Upper lobe of right lung (tissue), 1 donor: ENCODE results near the gene BAG3. TPM values are rescaled to one million over a fixed set of nuclear protein-coding genes. Genes with fewer than 3 reads are reported as not detected.

Experiments used
- ATAC-seq: fragments of 200-7000 bp; cut with Tn5 transposase; one replicate; pipeline ENCODE4 v1.9.1; 2020; ENCODE audit warnings: mild to moderate bottlenecking, moderate library complexity
- DNase-seq: peaks from one replicate; pipeline ENCODE4 v3.0.0-alpha.2; 2020
- H3K27ac ChIP-seq: fragments of 200-600 bp; one replicate; pipeline ENCODE4 v1.8.0; 2022
- H3K27me3 ChIP-seq: fragments of 200-600 bp; one replicate; pipeline ENCODE4 v1.8.0; 2022; ENCODE audit warnings: mild to moderate bottlenecking
- H3K36me3 ChIP-seq: fragments of 200-600 bp; one replicate; pipeline ENCODE4 v1.8.0; 2022
- H3K4me1 ChIP-seq: fragments of 200-600 bp; one replicate; pipeline ENCODE4 v1.8.0; 2022
- H3K4me3 ChIP-seq: fragments of 200-600 bp; one replicate; pipeline ENCODE4 v1.8.0; 2022; ENCODE audit warnings: mild to moderate bottlenecking
- H3K9me3 ChIP-seq: fragments of 200-600 bp; one replicate; pipeline ENCODE4 v1.8.0; 2022
- CTCF ChIP-seq: fragments of 200-600 bp; IDR thresholded peaks from one replicate; pipeline ENCODE4 v1.8.0; 2022; ENCODE audit warnings: antibody characterized with exemption
- intact Hi-C: fragments of 100-400 bp; cut with DNase I; formaldehyde crosslinking; loops from one replicate; pipeline ENCODE4 v1.11.0; 2022
- total RNA-seq: library from RNA; stranded (reverse); fragmentation: NEBNext Ultra II Directional; extraction: Animal tissue kit (Norgen Biotek cat#: 25700); gene quantifications from one replicate; pipeline ENCODE4 v1.2.1, GENCODE V29; 2021
- donor health status: DM: no; HTN: yes; CAD: no; lungs with severe emphysema.

The BAG3 gene
- total RNA-seq, 1 donor from 2014 or later: 41.5 TPM

- H3K27ac ChIP-seq: no peak overlapping the region
- intact Hi-C loops: no loop called here
- ATAC-seq (no peak), DNase-seq (no peak)
- H3K4me1 ChIP-seq: no peaks in the 10 kb centered on the region
- H3K36me3 ChIP-seq: no peaks in the 10 kb centered on the region
- no peak overlapping the region for H3K4me3 ChIP-seq
- H3K27me3 ChIP-seq: no peaks in the 10 kb centered on the region
- no peak for TF ChIP-seq CTCF
- no peaks in the 10 kb centered on the region for H3K9me3 ChIP-seq
Observed at GRCh38 chr10:119694608-119695007, 43.4 kb downstream of the BAG3 start.

GRCh38 chr10:119700321-119700954 is 49.3 kb downstream of the BAG3 start:
- no peaks in the 10 kb centered on the region for H3K36me3 ChIP-seq
- intact Hi-C loops: no loop called here
- no peak overlapping the region for H3K4me3 ChIP-seq
- ATAC-seq: no peak
- H3K4me1 ChIP-seq: no peaks in the 10 kb centered on the region
- no peak overlapping the region for H3K27ac ChIP-seq
- no peak for DNase-seq
- no peak for TF ChIP-seq CTCF
- H3K9me3 ChIP-seq: no peaks in the 10 kb centered on the region
- no peaks in the 10 kb centered on the region for H3K27me3 ChIP-seq

GRCh38 chr10:119701861-119702260 is 50.7 kb downstream of the BAG3 start:
- no peak for TF ChIP-seq CTCF
- ATAC-seq: no peak
- no peak for DNase-seq
- Histone ChIP-seq H3K36me3 (no peaks in the 10 kb centered on the region), H3K4me3 (no peak overlapping the region), H3K27me3 (no peaks in the 10 kb centered on the region), H3K27ac (no peak overlapping the region), H3K9me3 (no peaks in the 10 kb centered on the region), H3K4me1 (no peaks in the 10 kb centered on the region)
- intact Hi-C loops: no loop called here

GRCh38 chr10:119702583-119702982 is 51.4 kb downstream of the BAG3 start:
- ATAC-seq: no peak

GRCh38 chr10:119703903-119704508 is 52.8 kb downstream of the BAG3 start:
- no peaks in the 10 kb centered on the region for H3K27me3 ChIP-seq
- no peak for TF ChIP-seq CTCF
- no peaks in the 10 kb centered on the region for H3K9me3 ChIP-seq
- H3K4me1 ChIP-seq: no peaks in the 10 kb centered on the region
- no peaks in the 10 kb centered on the region for H3K36me3 ChIP-seq
- DNase-seq (no peak), ATAC-seq (no peak)
- no peak overlapping the region for H3K27ac ChIP-seq
- H3K4me3 ChIP-seq: no peak overlapping the region
- intact Hi-C loops: no loop called here

More at GRCh38 chr10:119702583-119702982, 51.4 kb downstream of the BAG3 start:
- no peaks in the 10 kb centered on the region for H3K36me3 ChIP-seq
- H3K27me3 ChIP-seq: no peaks in the 10 kb centered on the region
- no peak for DNase-seq
- H3K4me3 ChIP-seq: no peak overlapping the region
- no peaks in the 10 kb centered on the region for H3K9me3 ChIP-seq
- H3K27ac ChIP-seq: no peak overlapping the region
- no peak for TF ChIP-seq CTCF
- no peaks in the 10 kb centered on the region for H3K4me1 ChIP-seq
- intact Hi-C loops: no loop called here
